Stimulated activated CD8-positive, alpha-beta memory T cell treated with anti-CD3 and anti-CD28 coated beads, Interleukin-4, amount 100 ng/mL, for 4 hours (primary cell): ENCODE data around the gene COASY.

Source experiments
- DNase-seq, 2 donors: peaks; one replicate each; pipeline ENCODE4 v3.0.0-alpha.2; 2020; ENCODE audit warnings: low read depth in 2 of 2, low spot score in 1 of 2

COASY gene

DNA sequence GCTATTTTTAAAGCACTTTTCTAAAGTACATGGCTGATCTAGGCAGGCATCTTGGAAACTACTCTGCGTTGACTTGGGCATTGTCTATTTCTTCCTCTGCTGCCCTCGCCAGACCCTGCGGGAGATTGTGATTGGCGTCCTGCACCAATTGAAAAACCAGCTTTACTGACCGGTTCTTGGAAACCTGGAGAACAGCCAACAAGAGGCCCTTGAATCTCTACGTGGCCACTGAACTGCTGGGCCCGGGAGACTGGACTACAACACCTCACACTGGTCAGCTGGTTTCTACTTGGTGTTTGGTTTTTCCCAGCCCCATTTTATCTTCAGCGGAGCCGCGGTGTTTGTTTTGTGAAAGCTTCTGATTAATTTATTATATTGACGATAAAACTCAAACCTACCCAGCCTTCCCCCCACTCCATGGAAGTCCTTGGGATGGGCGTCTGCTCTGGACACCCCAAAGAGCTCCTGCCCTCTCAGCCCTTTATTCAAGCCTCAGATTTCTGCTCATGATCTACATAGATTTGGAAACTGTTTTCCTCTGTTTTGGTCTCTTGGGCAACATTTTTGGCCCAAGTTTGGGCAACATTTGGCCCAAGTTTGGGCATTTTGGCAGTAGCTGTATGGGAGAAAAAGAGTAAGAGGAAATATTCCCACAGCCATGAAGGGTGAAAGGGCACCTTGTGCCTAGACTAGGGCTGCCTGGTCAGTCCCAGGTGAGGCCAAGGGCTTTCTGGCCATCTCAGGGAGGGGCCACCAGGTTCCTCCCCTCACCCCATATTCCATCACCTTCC is 9.7 kb downstream of the COASY start:
- DNase-seq = no peak

DNA sequence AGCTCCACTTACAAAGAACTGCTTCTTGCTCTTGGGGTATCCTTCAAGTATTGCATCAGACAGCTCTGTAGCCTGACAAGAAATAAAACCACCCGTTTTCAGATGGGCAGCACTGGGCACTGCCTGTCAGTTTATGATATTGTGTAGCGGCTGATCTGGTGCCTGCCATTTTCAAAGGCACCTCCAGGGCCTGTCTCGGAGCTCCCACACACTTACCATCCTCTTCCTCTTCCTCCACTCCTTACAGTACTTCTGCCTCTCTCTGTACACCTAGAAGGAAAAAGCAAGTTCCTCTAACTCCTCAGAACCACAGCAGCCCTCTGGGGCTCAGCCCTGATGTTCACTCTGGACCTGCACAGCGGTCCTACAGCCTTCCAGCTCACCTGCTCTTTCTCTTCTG is 11.1 kb downstream of the COASY start:
- no peak for DNase-seq

DNA sequence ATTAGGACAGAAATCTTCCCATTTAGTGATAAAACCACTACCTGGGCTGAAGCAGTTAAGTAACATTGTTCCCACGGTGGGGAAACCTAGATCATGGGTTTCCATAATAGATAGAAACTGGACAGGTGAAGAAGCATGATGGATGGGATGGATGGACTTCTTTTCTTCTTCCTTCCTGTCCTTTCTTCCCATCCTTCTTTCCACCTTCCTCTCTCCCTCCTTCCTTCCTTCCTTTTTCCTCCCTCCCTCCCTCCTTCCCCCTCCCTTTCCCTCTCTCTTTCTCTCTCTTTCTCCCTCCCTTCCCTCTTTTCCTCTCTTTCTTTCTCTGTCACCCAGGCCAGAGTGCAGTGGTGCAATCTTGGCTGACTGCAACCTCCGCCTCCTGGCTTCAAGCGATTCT is 12.5 kb downstream of the COASY start:
- DNase-seq = no peak

DNA sequence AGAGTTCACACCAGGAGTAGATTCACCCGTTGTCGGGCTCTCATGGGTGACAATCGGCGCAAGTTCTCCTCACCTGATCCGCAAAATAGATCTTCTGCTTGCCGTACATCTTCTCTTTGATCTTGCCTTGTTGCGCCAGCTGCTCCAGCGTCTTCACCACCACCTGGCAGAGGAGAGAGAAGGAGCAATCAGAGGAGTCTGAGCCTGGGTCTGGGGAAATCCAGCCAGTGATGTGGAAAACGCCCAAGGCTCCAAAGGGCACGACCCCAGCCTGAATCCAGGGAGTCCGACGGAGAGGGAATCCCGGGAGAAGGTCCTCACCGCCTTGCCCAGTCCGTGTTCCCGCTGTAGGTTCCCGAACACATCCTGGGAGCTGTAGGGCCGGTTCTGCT is 15.2 kb downstream of the COASY start:
- no peak for DNase-seq

DNA sequence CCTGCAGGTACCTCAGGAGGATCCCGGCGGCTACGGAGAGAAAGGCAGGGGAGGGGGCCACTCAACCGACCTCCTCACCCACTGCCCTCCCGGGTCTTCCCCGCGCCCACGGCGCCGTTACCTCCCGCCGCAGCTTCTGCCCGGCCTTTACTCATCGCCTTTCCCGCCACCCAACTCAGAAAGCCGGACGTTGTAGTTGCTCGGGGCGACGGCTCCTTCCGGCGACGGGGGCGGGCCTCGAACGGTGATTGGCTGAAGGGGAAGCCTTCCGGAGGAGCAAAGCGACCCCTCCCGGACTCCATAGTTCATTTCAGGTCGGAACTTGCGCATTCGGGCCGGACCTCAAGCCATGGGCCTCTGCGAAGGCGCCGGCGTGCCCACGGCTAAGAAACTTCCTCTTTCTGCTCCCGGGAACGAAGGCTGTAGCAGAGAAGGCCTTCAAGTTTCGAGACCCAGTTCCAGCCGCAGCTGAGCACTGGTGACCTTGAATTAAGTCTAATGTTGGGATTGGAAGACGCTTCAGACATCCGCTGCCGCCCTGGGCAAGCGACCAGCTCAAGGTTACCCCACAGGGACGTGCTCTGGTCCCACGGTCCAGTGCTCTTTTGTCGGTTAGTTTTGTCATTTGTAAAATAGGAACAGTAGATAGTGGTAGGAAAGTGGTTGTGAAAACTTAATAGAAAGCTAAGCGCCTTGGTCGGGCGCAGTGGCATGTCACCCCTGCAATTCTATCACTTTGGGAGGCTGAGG is 15.8 kb downstream of the COASY start, which contains the start of gene PSMC3IP:
Gene PSMC3IP, minus strand, starts transcription at position 198 of the 750 bp plus-strand sequence. Its CDS starts 43 bp downstream, at position 155.
- DNase-seq = peak; percentile 80 to 81

DNA sequence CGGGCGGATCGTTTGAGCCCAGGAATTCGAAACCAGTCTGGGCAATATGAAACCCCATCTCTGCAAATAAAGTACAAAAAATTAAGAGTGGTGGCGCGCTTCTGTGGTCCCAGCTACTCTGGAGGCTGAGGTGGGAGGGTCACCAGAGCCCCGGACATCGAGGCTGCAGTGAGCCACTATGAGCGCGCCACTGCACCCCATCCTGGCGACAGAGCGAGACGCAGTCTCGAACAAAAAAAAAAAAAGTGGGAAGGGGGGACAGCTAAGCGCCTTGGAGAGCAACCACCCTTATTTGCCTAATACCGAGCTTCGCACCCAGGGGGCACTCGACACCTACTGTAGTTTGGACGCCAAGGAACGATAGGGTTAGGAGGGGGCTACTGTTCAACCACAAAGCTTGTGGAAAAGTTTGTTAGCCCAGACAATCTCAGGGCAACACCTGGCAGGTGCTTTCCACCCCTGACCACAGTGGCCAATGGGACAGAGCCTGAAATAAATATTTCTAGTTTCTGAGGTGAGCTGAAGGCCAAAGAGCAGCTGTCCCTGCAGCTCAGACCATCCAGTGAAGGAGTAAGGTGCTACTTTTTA is 16.4 kb downstream of the COASY start:
- DNase-seq = peak in 1 of 2 donors; percentile 27

DNA sequence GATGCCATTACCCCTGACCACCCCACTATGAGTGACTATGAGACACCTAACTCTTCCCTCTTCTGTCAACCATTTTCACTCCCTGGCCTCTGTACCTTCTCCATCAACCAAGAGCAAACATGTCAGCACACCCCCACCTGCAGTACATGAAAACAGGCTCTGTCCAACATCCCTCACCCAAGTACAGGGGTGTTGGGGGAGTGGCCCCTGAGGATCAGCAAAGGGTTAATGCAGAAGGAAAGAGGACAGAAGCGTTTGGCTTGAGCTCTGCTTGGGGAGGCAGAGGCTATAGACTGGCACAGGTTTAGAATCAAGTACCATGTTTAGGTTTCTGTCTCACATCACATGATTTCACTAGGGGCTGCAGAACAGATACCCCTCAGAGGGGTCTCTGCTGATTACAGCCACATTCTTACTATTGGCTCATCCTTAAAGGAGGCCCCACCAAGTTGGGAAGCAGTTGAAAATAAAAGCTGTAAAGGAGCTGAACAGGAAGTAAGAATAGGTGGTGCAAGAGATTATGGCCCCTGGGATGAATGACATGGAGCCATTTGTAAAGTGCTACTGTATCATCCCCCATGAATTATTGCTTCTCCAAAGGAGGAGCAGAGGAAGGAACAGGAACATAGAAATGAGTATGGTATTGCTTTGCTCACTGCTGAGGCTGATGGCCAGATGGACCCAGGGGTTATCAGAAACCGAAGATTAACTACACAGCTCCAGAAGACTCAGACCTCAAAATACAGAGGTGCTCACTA is 18.0 kb downstream of the COASY start:
- no peak for DNase-seq

DNA sequence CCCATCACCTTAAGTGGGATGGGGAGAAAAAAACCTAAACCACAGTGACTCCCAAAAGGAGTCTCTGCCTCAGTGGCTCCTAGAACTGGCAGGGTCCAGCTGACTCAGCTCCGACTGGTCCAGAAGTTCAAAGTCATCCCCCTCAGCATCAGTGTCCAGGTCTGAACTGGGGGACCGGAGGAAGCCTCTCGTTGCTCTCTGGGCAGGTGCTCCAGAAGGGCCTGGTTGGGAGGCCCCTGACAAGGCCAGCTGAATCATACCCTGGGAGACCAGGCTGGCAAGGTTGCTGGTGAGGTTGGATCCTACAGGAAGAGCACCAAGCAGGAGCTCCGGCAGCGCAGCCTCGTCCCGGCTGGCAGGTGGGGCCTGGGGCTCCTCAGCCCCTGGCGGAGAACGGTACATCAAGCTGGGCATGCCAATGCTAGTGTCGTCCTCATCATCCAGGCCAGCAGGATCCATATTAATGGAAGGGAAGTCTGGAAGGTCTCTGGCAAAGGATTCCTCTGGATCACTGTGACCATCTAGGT is 19.9 kb downstream of the COASY start:
- DNase-seq = no peak

DNA sequence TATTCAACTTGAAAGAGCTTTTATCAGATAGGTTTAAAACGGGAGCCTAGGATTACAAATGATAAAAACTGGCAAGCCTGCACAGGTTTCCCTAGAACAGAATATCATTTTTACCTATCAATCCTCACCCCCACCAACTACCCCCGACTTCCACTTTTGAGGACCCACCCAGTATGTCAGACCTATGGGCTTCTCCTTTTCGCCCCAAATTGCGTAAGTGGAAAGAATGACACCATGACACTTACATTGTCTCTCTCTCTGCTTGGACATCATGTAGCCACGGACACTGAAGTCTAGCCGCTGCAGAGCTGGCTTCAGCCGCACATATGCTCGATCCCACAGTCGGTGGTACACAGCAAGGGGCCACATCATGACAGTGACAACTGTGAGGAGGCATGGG is 22.9 kb downstream of the COASY start:
- no peak for DNase-seq

DNA sequence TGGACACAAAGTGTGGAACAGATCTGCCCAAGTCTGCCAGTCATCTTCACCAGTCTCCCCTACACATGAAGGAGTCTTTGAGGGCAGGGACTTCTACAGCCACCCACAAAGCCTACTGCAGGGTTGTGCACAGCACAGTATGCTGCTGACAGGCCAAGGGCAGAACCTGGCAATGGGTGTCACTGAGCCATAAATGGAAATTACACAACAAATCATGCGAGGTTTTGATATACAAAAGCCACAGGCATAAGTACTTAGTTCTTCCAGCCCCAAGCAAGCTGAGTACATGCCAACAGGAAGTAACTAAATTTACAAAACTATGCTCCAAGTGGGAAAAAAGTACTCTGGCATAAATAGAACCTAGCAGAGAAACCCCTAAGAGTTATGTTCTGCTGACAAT is 23.4 kb downstream of the COASY start:
- no peak for DNase-seq

DNA sequence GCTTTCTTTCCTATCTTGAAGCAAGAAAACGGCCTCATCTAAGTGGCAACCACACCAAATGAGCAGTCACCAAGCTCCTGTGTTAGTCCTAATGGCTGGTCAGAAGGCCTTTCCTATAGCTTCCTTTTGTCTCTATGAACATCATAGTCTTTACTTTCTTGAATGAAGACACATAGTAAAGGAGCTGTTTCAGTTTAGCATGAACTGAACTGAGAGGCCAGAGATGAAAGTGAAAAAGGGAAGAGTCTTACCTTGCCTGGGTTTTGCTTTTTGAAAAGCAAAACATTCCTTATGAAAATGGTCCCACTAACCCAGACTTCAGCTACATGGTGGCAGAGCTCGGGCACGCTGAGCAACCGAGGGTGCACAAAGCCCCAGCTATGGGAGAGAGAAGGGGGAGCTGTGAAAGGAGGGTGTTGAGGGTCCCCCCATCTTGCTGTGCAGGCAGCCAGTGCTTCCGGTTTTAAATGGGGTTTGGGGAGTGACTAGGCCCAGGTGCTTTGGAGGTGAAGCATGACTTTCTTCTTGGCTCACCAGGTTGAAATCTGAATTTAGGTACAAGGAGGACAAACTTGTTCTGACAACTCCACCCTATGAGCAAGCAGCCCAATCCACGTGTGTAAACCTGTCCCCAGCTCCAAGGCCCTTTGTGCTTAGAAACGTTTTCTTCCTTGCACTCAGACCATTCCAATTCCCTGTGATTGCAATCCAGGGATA is 24.7 kb downstream of the COASY start:
- no peak for DNase-seq

DNA sequence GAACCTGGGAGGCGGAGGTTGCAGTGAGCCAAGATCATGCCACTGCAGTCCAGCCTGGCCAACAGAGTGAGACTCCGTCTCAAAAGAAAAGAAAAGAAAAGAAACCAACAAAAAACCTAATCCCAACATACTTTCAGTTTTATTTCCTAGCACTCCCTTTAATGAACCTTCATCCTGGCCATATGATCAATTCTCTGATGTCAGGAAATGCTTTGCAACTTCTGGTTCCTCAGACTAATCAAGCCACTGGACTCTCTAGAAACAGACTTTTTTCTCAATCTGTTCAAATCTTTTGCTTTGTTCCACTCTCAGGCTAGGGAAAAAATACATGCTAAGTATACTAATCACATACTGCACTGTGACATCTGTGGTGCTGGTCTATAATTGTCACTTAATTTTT is 28.9 kb downstream of the COASY start:
- DNase-seq = no peak

DNA sequence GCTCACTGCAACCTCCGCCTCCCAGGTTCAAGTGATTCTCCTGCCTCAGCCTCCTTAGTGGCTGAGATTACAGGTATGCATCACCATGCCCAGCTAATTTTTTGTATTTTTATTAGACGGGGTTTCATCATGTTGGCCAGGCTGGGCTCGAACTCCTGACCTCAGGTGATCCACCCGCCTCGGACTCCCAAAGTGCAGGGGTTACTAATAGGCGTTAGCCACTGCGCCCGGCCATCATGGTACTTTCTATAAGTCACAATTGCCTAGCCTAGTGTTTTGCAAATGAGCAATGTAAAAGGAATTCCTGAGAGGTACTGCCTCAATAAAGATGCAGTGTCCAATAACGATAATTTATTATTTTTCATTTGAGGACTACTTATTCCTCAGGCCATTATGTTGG is 29.5 kb downstream of the COASY start:
- DNase-seq = no peak

DNA sequence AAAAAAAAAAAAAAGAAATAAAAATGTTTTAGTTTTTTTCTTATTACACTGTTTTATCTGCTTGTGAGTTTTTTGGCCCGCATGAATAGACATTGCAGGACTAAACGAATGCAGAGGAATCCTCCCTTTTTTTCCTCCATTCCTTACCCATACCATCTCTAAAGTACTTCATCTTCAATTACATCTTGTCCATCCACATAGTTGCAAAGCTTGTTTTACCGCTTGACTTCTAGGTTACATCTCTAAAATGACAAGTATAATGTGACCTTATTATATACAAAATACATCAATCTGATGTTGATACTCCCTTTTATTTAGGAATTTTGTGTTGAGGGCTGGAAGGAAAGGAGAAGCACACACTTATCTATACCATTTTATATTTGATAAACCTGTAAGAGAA is 34.4 kb downstream of the COASY start:
- DNase-seq = no peak

DNA sequence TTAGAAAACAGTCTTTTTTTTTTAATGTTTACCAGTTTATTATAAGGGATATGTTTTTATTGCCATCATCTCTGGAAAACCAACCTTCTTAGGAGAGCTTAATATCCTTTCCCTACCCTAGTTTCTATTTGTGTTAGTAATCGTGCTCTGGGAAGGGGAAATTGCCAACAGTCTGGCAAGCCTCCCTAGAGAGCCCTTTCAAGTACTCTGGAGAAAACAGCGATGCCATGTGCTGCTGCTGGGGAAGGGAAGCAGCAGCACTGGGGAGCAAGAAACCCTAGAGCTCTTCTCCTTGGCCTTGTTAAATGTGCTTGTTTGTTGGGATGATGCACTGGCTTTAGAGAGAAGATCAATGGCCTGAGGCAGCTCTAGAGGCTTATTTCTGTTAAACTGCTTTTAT is 37.0 kb downstream of the COASY start:
- DNase-seq = no peak

DNA sequence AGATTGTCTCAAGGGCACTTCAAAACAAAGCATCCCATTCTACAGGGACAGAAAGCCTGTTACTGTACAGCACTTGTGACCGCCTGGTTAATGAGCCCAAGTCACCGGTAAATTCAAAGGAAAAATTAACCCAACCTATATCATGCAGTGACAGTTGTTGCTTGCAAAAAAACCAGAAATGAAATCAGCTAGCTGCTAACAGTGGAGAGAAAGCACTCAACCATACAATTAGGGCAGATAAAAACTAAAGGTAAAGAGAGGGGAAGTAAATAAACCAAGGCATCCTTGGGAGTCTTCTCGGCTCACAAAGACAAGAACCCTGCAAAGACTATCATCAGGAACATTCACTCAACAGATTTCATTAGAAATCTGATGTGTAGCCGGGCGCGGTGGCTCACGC is 41.4 kb downstream of the COASY start:
- DNase-seq = no peak

DNA sequence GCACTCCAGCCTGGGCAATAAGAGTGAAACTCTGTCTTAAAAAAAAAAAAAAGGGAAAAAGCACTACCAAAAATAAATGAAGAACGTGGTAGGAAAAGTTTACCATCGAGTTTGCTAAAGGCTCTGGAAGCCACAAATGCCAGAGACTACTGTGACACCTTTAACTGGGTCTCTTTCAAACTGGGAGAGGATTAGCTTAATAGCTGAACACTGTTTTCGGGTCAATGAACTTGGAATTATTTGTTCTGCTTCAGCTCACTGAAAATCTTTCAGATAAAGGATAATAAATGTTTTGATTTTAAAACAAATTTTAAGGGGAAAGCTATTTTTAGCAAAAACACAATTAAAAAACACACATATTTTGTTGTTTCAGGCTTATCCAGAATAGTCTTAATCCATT is 45.8 kb downstream of the COASY start:
- DNase-seq = no peak

DNA sequence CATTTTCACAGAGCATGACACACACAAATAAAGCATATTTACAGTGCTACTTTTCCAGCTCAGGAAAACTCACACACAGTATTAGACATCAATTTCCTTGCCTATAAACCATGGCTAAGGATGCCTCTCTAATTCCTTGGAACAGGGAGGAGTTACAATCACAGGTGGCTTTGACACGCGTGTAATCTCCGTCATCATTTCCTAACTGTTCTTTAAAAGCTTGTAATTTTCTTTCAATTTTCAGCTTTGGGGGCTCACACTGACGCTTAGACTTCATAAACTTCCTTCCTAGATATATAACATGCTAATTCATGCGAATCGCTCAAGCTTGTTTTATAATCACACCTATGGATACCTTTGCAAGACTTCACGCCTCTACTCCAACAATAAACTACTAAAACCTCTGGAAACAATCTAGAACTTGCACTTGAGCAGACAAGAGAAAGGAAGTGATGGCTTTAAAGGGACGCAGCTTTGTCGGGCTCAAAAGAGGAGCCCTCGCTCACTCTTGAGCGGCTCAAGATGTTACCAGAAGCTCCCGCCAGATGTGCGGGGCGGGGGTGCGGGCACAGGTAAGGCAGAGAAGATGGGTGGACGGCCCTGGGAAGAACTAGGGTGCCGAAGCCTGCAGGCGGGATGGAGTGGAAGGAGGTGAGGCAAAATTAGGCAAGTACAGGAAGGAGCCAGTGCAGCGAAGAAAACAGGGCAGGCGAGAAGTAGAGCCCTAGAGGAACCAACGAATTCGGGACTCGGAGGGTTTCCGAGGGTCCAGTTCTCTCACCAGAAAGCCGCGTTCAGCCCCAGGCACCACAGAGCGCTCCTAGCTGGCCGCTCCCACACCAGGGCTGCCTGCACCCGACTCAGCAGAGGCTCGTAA is 46.6 kb downstream of the COASY start:
- DNase-seq = no peak

DNA sequence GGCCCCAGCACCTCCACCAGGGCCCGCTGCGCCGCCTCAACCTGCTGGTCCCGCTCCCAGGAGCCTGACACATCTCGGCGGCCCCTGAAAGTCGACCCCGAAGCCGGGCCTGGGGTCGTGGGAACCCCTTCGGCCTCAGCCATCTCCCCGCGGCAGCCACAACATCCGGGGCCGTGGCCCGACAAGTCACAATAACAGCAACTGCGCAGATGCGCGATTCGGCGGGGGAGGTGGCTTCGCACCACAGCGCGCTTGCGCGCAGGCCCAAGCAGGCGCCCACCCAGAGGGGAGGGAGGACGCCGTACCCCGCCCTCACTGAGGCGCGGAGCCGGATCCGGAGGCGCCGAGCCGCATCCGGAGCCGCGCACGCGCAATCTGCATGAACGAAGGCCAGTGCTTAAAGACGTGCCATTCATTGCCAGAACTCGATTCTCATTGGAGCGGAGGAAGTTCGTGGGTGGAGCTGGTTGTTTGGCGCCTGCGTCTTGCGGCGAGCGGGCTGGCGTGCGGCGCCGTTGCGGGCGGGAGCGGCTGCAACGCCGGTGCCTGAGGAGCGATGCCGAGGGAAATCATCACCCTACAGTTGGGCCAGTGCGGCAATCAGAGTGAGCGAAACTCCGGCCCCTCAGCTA is 47.4 kb downstream of the COASY start, which contains the start of the genes RETREG3 and TUBG1:
Gene RETREG3, minus strand, starts transcription at position 193 of the 632 bp plus-strand sequence. Its CDS starts 50 bp downstream, at position 143.
Gene TUBG1, plus strand, starts transcription at position 502 of the 632 bp plus-strand sequence. Its CDS starts 55 bp downstream, at position 557.
- peak; percentile 96 to 98 for DNase-seq
